ENCODE results near the gene UQCC3. TPM values are rescaled to one million over a fixed set of nuclear protein-coding genes. Genes with fewer than 3 reads are reported as not detected.

UQCC3 gene
- total and polyA plus RNA-seq, 9 donors: 6.5 to 8.9 (median 8.0) TPM

DNA sequence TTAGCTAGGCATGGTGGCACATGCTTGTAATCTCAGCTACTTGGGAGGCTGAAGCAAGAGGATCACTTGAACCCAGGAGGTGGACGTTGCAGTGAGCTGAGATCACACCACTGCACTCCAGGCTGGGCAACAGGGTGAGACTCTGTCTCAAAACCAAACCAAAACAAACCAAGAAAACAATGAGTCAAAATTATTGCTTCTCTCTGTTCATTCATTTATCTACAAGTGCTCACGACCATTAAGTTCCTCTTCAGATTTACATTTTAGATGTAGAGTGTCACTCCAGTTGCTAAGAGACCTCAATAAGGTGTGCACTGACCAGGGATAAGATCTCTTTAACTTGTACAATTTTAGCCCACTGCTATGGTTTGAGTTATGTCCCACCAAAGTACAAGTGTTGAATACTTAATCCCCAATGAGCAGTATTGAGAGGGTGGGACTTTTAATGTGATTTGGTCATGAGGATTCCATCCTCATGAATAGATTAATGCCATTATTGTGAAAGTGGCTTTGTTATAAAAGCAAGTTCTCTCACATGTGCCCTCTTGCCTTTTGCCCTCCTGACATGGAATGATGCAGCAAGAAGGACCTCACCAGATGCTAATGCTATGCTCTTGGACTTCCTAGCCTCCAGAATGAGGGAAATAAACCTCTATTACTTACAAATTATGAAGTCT, 48.0 kb downstream of the UQCC3 start:
- Histone ChIP-seq H3K4me3 (ENCODE audit: low read length) (no peak overlapping the region), H3K36me3 (ENCODE audit: control insufficient read depth, insufficient read depth, low read length) (peaks cover 87% of the 10 kb centered on the region), H3K27me3 (ENCODE audit: control insufficient read depth, insufficient read depth, low read length) (no peaks in the 10 kb centered on the region), H3K9me3 (replicated peaks; ENCODE audit: control insufficient read depth, low read depth, low read length) (no peaks in the 10 kb centered on the region), H3K27ac (ENCODE audit: low read length) (no peak overlapping the region), H3K4me1 (ENCODE audit: control insufficient read depth, insufficient read depth, low read length) (peaks cover 3% of the 10 kb centered on the region)
- no peak for DNase-seq
- WGBS (ENCODE audit: insufficient coverage): no CpG with 5 or more reads among the region's 2 CpGs

DNA sequence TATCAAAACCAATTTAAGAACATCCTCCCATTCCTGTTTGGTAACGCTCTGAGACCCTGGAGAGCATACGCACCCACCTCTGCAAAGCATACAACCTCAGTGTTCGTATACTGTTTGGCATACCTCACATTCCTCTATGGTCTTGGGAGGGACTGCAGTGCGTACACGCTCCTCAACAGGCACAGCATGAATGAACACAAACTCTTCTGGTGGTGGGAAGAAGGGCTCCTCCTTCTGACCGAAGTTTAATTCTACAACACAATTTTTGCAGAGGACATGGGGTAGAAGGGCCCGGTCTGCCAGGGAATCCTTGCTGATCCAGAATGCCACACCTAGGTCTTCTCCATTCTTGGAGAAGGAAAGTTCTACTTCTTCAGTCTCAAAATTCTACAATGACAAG, 50.5 kb downstream of the UQCC3 start:
- H3K27ac ChIP-seq (ENCODE audit: low read length): no peak overlapping the region
- H3K9me3 ChIP-seq (replicated peaks; ENCODE audit: control insufficient read depth, low read depth, low read length): no peaks in the 10 kb centered on the region
- peaks cover 66% of the 10 kb centered on the region for H3K36me3 ChIP-seq (ENCODE audit: control insufficient read depth, insufficient read depth, low read length)
- H3K4me3 ChIP-seq (ENCODE audit: low read length): no peak overlapping the region
- WGBS (ENCODE audit: insufficient coverage): 70% methylated on average over 2 of the region's 7 CpGs
- H3K4me1 ChIP-seq (ENCODE audit: control insufficient read depth, insufficient read depth, low read length): peaks cover 10% of the 10 kb centered on the region
- no peak for DNase-seq
- no peaks in the 10 kb centered on the region for H3K27me3 ChIP-seq (ENCODE audit: control insufficient read depth, insufficient read depth, low read length)

Other genes with a start within 250 kb of the UQCC3 start
- 378 TPM for gene AHNAK, start 124.9 kb upstream of the UQCC3 start, total RNA-seq
- 100 to 1,000 TPM; 203 to 411 (median 313) TPM for gene AHNAK, start 124.9 kb upstream of the UQCC3 start, polyA plus RNA-seq (ENCODE audit: insufficient read depth in 1 of 8, insufficient read length in 8 of 8, low replicate concordance in 1 of 8)
- gene EEF1G, start 97.8 kb upstream of the UQCC3 start, total RNA-seq: 3,686 TPM
- 1,000 to 10,000 TPM; 2,985 to 3,560 (median 3,353) TPM for gene EEF1G, start 97.8 kb upstream of the UQCC3 start, polyA plus RNA-seq (ENCODE audit: insufficient read depth in 1 of 8, insufficient read length in 8 of 8, low replicate concordance in 1 of 8)
- 7.8 TPM for gene TUT1, start 80.2 kb upstream of the UQCC3 start, total RNA-seq
- gene TUT1, start 80.2 kb upstream of the UQCC3 start, polyA plus RNA-seq (ENCODE audit: insufficient read depth in 1 of 8, insufficient read length in 8 of 8, low replicate concordance in 1 of 8): 10 to 100 TPM; 13.9 to 16.9 (median 14.7) TPM
- 43.3 TPM for gene MTA2, start 69.8 kb upstream of the UQCC3 start, total RNA-seq
- gene MTA2, start 69.8 kb upstream of the UQCC3 start, polyA plus RNA-seq (ENCODE audit: insufficient read depth in 1 of 8, insufficient read length in 8 of 8, low replicate concordance in 1 of 8): 10 to 100 TPM; 43.8 to 63.7 (median 48.2) TPM
- 10.7 TPM for gene EML3, start 58.9 kb upstream of the UQCC3 start, total RNA-seq
- 10 to 100 TPM; 16.8 to 27.7 (median 20.3) TPM for gene EML3, start 58.9 kb upstream of the UQCC3 start, polyA plus RNA-seq (ENCODE audit: insufficient read depth in 1 of 8, insufficient read length in 8 of 8, low replicate concordance in 1 of 8)
- gene ROM1, start 58.4 kb upstream of the UQCC3 start, total RNA-seq: 3.3 TPM
- gene ROM1, start 58.4 kb upstream of the UQCC3 start, polyA plus RNA-seq (ENCODE audit: insufficient read depth in 1 of 8, insufficient read length in 8 of 8, low replicate concordance in 1 of 8): 1 to 10 TPM; 1.5 to 4.0 (median 2.5) TPM
- 18.7 TPM for gene B3GAT3, start 49.7 kb upstream of the UQCC3 start, total RNA-seq
- 10 to 100 TPM; 19.9 to 27.2 (median 22.9) TPM for gene B3GAT3, start 49.7 kb upstream of the UQCC3 start, polyA plus RNA-seq (ENCODE audit: insufficient read depth in 1 of 8, insufficient read length in 8 of 8, low replicate concordance in 1 of 8)
- 92.8 TPM for gene GANAB, start 25.1 kb upstream of the UQCC3 start, total RNA-seq
- gene GANAB, start 25.1 kb upstream of the UQCC3 start, polyA plus RNA-seq (ENCODE audit: insufficient read depth in 1 of 8, insufficient read length in 8 of 8, low replicate concordance in 1 of 8): 100 to 1,000 TPM; 131 to 226 (median 179) TPM
- 7.1 TPM for gene INTS5, start 18.4 kb upstream of the UQCC3 start, total RNA-seq
- 10 to 100 TPM in 7 of 8 donors, 1 to 10 TPM in 1; 9.4 to 13.8 (median 12.8) TPM for gene INTS5, start 18.4 kb upstream of the UQCC3 start, polyA plus RNA-seq (ENCODE audit: insufficient read depth in 1 of 8, insufficient read length in 8 of 8, low replicate concordance in 1 of 8)
- gene C11orf98, start 6.5 kb upstream of the UQCC3 start, total RNA-seq: 33.4 TPM
- 10 to 100 TPM; 34.9 to 40.9 (median 37.8) TPM for gene C11orf98, start 6.5 kb upstream of the UQCC3 start, polyA plus RNA-seq (ENCODE audit: insufficient read depth in 1 of 8, insufficient read length in 8 of 8, low replicate concordance in 1 of 8)
- gene CSKMT, start 6.4 kb upstream of the UQCC3 start, total RNA-seq: 7.6 TPM
- gene CSKMT, start 6.4 kb upstream of the UQCC3 start, polyA plus RNA-seq (ENCODE audit: insufficient read depth in 1 of 8, insufficient read length in 8 of 8, low replicate concordance in 1 of 8): 1 to 10 TPM; 2.6 to 5.0 (median 3.8) TPM
- gene LBHD1, start 594 bp downstream of the UQCC3 start, total RNA-seq: 2.8 TPM
- gene LBHD1, start 594 bp downstream of the UQCC3 start, polyA plus RNA-seq (ENCODE audit: insufficient read depth in 1 of 8, insufficient read length in 8 of 8, low replicate concordance in 1 of 8): 1 to 10 TPM; 4.7 to 8.2 (median 6.2) TPM
- gene UBXN1, start 7.4 kb downstream of the UQCC3 start, total RNA-seq: 81.6 TPM
- 100 to 1,000 TPM; 155 to 170 (median 162) TPM for gene UBXN1, start 7.4 kb downstream of the UQCC3 start, polyA plus RNA-seq (ENCODE audit: insufficient read depth in 1 of 8, insufficient read length in 8 of 8, low replicate concordance in 1 of 8)
- 31.6 TPM for gene LRRN4CL, start 17.9 kb downstream of the UQCC3 start, total RNA-seq
- gene LRRN4CL, start 17.9 kb downstream of the UQCC3 start, polyA plus RNA-seq (ENCODE audit: insufficient read depth in 1 of 8, insufficient read length in 8 of 8, low replicate concordance in 1 of 8): 10 to 100 TPM; 13.7 to 21.2 (median 16.3) TPM
- 26.5 TPM for gene BSCL2, start 35.8 kb downstream of the UQCC3 start, total RNA-seq
- gene BSCL2, start 35.8 kb downstream of the UQCC3 start, polyA plus RNA-seq (ENCODE audit: insufficient read depth in 1 of 8, insufficient read length in 8 of 8, low replicate concordance in 1 of 8): 10 to 100 TPM; 18.7 to 26.1 (median 21.5) TPM
- gene GNG3, start 36.0 kb downstream of the UQCC3 start, total RNA-seq: not detected
- 1 to 10 TPM in 1 of 8 donors, under 1 TPM in 7; 0.28 to 1.5 (median 0.48) TPM for gene GNG3, start 36.0 kb downstream of the UQCC3 start, polyA plus RNA-seq (ENCODE audit: insufficient read depth in 1 of 8, insufficient read length in 8 of 8, low replicate concordance in 1 of 8)
- gene HNRNPUL2, start 55.8 kb downstream of the UQCC3 start, total RNA-seq: 8.6 TPM
- 10 to 100 TPM; 41.0 to 67.5 (median 49.4) TPM for gene HNRNPUL2, start 55.8 kb downstream of the UQCC3 start, polyA plus RNA-seq (ENCODE audit: insufficient read depth in 1 of 8, insufficient read length in 8 of 8, low replicate concordance in 1 of 8)
- gene TTC9C, start 56.8 kb downstream of the UQCC3 start, total RNA-seq: 29.5 TPM
- 10 to 100 TPM; 27.1 to 35.4 (median 29.3) TPM for gene TTC9C, start 56.8 kb downstream of the UQCC3 start, polyA plus RNA-seq (ENCODE audit: insufficient read depth in 1 of 8, insufficient read length in 8 of 8, low replicate concordance in 1 of 8)
- 8.0 TPM for gene ZBTB3, start 82.5 kb downstream of the UQCC3 start, total RNA-seq
- gene ZBTB3, start 82.5 kb downstream of the UQCC3 start, polyA plus RNA-seq (ENCODE audit: insufficient read depth in 1 of 8, insufficient read length in 8 of 8, low replicate concordance in 1 of 8): 1 to 10 TPM; 3.4 to 5.6 (median 4.1) TPM
- gene POLR2G, start 89.9 kb downstream of the UQCC3 start, total RNA-seq: 115 TPM
- 100 to 1,000 TPM in 2 of 8 donors, 10 to 100 TPM in 6; 83.0 to 115 (median 91.1) TPM for gene POLR2G, start 89.9 kb downstream of the UQCC3 start, polyA plus RNA-seq (ENCODE audit: insufficient read depth in 1 of 8, insufficient read length in 8 of 8, low replicate concordance in 1 of 8)
- gene TAF6L, start 99.7 kb downstream of the UQCC3 start, total RNA-seq: 17.6 TPM
- gene TAF6L, start 99.7 kb downstream of the UQCC3 start, polyA plus RNA-seq (ENCODE audit: insufficient read depth in 1 of 8, insufficient read length in 8 of 8, low replicate concordance in 1 of 8): 10 to 100 TPM; 12.7 to 21.5 (median 17.0) TPM
- 22.1 TPM for gene TMEM179B, start 115.7 kb downstream of the UQCC3 start, total RNA-seq
- gene TMEM179B, start 115.7 kb downstream of the UQCC3 start, polyA plus RNA-seq (ENCODE audit: insufficient read depth in 1 of 8, insufficient read length in 8 of 8, low replicate concordance in 1 of 8): 10 to 100 TPM; 24.4 to 33.8 (median 29.8) TPM
- gene TMEM223, start 120.3 kb downstream of the UQCC3 start, total RNA-seq: 17.2 TPM
- gene TMEM223, start 120.3 kb downstream of the UQCC3 start, polyA plus RNA-seq (ENCODE audit: insufficient read depth in 1 of 8, insufficient read length in 8 of 8, low replicate concordance in 1 of 8): 10 to 100 TPM; 15.3 to 19.0 (median 16.3) TPM
- gene NXF1, start 133.8 kb downstream of the UQCC3 start, total RNA-seq: 24.3 TPM
- gene NXF1, start 133.8 kb downstream of the UQCC3 start, polyA plus RNA-seq (ENCODE audit: insufficient read depth in 1 of 8, insufficient read length in 8 of 8, low replicate concordance in 1 of 8): 10 to 100 TPM; 60.5 to 73.1 (median 66.9) TPM
- 26.8 TPM for gene STX5, start 160.4 kb downstream of the UQCC3 start, total RNA-seq
- gene STX5, start 160.4 kb downstream of the UQCC3 start, polyA plus RNA-seq (ENCODE audit: insufficient read depth in 1 of 8, insufficient read length in 8 of 8, low replicate concordance in 1 of 8): 10 to 100 TPM; 29.7 to 43.2 (median 36.0) TPM
- gene TEX54, start 161.2 kb downstream of the UQCC3 start, total RNA-seq: not detected
- not detected for gene TEX54, start 161.2 kb downstream of the UQCC3 start, polyA plus RNA-seq (ENCODE audit: insufficient read depth in 1 of 8, insufficient read length in 8 of 8, low replicate concordance in 1 of 8)
- gene WDR74, start 167.9 kb downstream of the UQCC3 start, total RNA-seq: 41.8 TPM
- gene WDR74, start 167.9 kb downstream of the UQCC3 start, polyA plus RNA-seq (ENCODE audit: insufficient read depth in 1 of 8, insufficient read length in 8 of 8, low replicate concordance in 1 of 8): 10 to 100 TPM; 28.3 to 40.9 (median 34.1) TPM
- 41.8 TPM for gene SLC3A2, start 209.2 kb downstream of the UQCC3 start, total RNA-seq
- 10 to 100 TPM; 38.1 to 55.4 (median 43.0) TPM for gene SLC3A2, start 209.2 kb downstream of the UQCC3 start, polyA plus RNA-seq (ENCODE audit: insufficient read depth in 1 of 8, insufficient read length in 8 of 8, low replicate concordance in 1 of 8)
- 0.04 TPM for gene CHRM1, start 249.7 kb downstream of the UQCC3 start, total RNA-seq
- gene CHRM1, start 249.7 kb downstream of the UQCC3 start, polyA plus RNA-seq (ENCODE audit: insufficient read depth in 1 of 8, insufficient read length in 8 of 8, low replicate concordance in 1 of 8): under 1 TPM in 5 of 8 donors, not detected in 3; 0.05 to 0.87 (median 0.23) TPM